HFF-Myc (cell line): ENCODE results near the gene OR2V2.
"Not testable (repeated sequence)": the region's sequence is repeated elsewhere in the genome, so short reads cannot be mapped to it uniquely, and the experiment has no call there.

Experiments
- DNase-seq: peaks from one replicate; pipeline ENCODE4 v3.0.0-alpha.2; 2011; ENCODE audit warnings: low read depth; ENCODE audit errors: extremely low read depth
- H3K4me3 ChIP-seq: replicated peaks from 2 replicates; pipeline ENCODE4 v1.5.1; 2011; ENCODE audit warnings: low read depth, mild to moderate bottlenecking, control low read depth, low read length
- TF ChIP-seq, protein P1 (sequence below): IDR thresholded peaks from 2 replicates; pipeline ENCODE4 v1.5.1; 2012; ENCODE audit warnings: mild to moderate bottlenecking, low read depth, low read length, control low read depth; ENCODE audit errors: missing control alignments

OR2V2 gene

GRCh38 chr5:181105391-181106025 is 41.9 kb upstream of the OR2V2 start:
- no peak for DNase-seq
- no peak overlapping the region for H3K4me3 ChIP-seq
- TF ChIP-seq, protein P1, sequence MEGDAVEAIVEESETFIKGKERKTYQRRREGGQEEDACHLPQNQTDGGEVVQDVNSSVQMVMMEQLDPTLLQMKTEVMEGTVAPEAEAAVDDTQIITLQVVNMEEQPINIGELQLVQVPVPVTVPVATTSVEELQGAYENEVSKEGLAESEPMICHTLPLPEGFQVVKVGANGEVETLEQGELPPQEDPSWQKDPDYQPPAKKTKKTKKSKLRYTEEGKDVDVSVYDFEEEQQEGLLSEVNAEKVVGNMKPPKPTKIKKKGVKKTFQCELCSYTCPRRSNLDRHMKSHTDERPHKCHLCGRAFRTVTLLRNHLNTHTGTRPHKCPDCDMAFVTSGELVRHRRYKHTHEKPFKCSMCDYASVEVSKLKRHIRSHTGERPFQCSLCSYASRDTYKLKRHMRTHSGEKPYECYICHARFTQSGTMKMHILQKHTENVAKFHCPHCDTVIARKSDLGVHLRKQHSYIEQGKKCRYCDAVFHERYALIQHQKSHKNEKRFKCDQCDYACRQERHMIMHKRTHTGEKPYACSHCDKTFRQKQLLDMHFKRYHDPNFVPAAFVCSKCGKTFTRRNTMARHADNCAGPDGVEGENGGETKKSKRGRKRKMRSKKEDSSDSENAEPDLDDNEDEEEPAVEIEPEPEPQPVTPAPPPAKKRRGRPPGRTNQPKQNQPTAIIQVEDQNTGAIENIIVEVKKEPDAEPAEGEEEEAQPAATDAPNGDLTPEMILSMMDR: no peak

DNA sequence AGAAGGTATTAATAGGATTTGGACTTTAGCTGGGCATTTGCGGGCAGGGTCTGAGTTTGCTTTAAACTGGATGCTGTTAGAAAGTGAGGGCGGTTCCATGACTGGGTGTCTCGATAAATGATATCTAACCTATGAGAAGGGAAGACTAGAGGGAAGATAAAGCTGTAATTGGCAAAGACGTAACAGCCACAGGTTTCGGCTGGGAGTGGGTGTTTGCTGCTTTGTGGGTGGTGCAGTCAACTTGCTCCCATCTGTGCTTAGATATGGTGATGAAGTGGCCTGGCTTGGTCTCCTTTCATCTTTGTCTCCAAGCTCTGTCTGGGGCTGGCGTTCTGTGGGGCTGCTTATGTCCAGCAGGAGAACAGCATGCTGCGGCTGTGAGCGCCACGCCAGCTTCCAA is 39.7 kb upstream of the OR2V2 start:
- no peak overlapping the region for H3K4me3 ChIP-seq
- no peak for DNase-seq
- TF ChIP-seq, protein P1: no peak

DNA sequence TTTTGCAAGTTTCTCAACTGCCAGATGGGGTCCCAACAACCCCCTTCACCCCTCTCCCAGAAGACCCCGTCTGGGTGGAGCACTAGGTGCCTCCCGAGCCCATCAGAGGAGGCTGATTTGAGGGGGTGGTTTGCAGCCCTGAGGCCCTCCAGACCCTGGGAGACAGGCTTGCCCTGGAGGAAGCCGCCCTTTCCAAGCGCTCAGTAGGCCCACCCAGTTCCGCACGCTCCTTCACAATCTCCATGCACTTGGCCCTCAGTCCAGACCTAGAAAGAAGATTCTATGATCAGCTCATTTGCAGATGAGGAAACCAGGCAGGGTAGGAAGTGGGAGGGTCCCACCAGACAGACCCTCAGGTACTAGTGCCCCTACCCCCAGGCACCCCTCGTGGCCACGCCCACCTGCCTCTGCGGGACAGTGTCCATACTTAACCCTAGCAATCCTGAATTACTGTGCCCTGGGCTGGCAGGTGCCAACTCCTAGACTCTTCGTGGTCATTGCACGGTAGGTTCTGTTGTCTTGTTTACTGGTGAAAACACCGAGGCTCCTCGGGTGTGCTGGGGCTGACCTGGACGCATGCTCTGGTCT is 38.7 kb upstream of the OR2V2 start:
- TF ChIP-seq, protein P1: no peak

GRCh38 chr5:181109489-181110013 is 37.8 kb upstream of the OR2V2 start:
- TF ChIP-seq, protein P1: no peak
- no peak overlapping the region for H3K4me3 ChIP-seq
- no peak for DNase-seq

More for the DNA sequence above, 38.7 kb upstream of the OR2V2 start:
- no peak overlapping the region for H3K4me3 ChIP-seq
- no peak for DNase-seq

- H3K4me3 ChIP-seq: no peak overlapping the region
- no peak for DNase-seq
- TF ChIP-seq, protein P1: no peak
Measured at GRCh38 chr5:181111010-181111409, 36.4 kb upstream of the OR2V2 start.

DNA sequence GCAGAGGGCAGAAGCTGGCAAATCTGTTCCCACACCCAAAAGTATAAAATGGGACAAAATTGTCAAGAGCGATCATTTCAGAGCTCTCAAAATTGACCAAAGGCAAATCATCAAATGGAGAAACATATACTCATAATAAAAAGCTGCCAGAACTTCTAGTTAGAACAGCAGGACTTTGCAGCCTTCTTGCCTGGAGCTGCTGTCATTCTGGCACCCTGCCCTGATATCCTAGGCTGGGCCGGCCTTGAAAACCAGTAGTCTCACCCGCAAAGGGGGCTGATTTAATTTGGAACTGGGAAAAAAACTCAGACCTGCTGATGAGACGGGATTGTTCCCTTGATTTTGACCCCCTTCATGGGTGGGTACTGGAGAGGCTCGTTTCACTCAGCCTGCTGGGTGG is 34.9 kb upstream of the OR2V2 start:
- no peak overlapping the region for H3K4me3 ChIP-seq
- TF ChIP-seq, protein P1: no peak
- DNase-seq: no peak

DNA sequence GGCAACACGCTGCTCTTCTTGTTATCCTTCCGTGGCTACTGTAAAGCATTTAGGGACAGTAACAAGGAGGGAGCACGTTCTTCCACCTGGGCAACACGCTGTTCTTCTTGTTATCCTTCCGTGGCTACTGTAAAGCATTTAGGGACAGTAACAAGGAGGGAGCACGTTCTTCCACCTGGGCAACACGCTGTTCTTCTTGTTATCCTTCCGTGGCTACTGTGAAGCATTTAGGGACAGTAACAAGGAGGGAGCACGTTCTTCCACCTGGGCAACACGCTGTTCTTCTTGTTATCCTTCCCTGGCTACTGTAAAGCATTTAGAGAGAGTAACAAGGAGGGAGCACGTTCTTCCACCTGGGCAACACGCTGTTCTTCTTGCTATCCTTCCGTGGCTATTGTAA is 33.8 kb upstream of the OR2V2 start:
- DNase-seq, H3K4me3 ChIP-seq: not testable (repeated sequence)
